ENCODE data around the gene AMZ1.

DNA sequence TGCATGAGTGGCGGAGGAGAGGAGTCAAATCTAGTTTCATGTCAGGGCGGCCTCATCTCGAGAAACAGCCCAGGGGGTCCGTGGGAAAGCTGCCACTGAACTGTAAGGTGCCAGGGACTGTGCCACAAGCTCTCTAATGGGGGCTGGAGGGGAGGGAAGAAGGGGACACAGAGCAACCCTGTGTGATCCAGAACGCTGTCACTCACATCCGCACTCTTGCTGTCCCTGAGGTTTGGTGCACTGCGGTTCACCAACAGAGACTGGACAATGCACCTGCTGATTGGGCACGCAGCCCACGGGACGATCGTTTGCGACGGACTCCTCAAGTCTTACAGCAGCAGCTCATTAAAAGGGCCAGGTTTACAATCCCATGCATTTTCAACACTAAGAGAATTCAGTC lies 47.7 kb downstream of the AMZ1 start:
- TF ChIP-seq POLR2AphosphoS5 (IDR thresholded peaks at IDR 0.05) (no peak), POLR2A (IDR thresholded peaks at IDR 0.05) (no peak)
- TF ChIP-seq, protein P1, sequence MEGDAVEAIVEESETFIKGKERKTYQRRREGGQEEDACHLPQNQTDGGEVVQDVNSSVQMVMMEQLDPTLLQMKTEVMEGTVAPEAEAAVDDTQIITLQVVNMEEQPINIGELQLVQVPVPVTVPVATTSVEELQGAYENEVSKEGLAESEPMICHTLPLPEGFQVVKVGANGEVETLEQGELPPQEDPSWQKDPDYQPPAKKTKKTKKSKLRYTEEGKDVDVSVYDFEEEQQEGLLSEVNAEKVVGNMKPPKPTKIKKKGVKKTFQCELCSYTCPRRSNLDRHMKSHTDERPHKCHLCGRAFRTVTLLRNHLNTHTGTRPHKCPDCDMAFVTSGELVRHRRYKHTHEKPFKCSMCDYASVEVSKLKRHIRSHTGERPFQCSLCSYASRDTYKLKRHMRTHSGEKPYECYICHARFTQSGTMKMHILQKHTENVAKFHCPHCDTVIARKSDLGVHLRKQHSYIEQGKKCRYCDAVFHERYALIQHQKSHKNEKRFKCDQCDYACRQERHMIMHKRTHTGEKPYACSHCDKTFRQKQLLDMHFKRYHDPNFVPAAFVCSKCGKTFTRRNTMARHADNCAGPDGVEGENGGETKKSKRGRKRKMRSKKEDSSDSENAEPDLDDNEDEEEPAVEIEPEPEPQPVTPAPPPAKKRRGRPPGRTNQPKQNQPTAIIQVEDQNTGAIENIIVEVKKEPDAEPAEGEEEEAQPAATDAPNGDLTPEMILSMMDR (IDR thresholded peaks at IDR 0.05) = no peak
